GM21529 (cell line): ENCODE results near the gene H1-8.
A peak's percentile ranks its signal among the peaks of the same experiment; 100 is the strongest.
"Not testable (repeated sequence)": the region's sequence is repeated elsewhere in the genome, so short reads cannot be mapped to it uniquely, and the experiment has no call there.

Experiments
- ATAC-seq: cut with Tn5 transposase; IDR thresholded peaks from one replicate; pipeline ENCODE4 v1.9.1; 2021; ENCODE audit not compliant: unreplicated experiment

Gene H1-8

GRCh38 chr3:129514563-129514962, 28.4 kb upstream of the H1-8 start:
- ATAC-seq = no peak

GRCh38 chr3:129515108-129515820, 27.7 kb upstream of the H1-8 start:
- not testable (repeated sequence) for ATAC-seq

DNA sequence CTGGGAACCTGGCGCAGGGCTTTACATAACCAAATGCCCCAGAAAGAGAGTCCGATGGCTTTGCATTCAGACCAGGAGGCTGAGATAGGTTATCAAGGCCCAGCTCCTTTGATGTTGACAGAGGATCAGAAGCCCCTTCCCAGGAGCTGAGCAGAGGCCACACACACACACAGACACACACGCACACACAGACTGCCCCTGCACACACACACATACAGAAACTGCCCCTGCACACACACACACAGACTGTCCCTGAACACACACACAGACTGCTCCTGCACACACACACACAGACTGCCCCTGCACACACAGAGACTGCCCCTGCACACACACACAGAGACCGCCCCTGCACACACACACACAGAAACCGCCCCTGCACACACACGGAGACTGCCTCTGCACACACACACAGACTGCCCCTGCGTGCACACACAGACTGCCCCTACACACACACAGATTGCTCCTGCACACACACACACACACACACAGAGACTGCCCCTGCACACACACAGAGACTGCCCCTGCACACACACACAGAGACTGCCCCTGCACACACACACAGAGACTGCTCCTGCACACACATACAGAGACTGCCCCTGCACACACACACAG, 27.0 kb upstream of the H1-8 start:
- ATAC-seq = not testable (repeated sequence)

DNA sequence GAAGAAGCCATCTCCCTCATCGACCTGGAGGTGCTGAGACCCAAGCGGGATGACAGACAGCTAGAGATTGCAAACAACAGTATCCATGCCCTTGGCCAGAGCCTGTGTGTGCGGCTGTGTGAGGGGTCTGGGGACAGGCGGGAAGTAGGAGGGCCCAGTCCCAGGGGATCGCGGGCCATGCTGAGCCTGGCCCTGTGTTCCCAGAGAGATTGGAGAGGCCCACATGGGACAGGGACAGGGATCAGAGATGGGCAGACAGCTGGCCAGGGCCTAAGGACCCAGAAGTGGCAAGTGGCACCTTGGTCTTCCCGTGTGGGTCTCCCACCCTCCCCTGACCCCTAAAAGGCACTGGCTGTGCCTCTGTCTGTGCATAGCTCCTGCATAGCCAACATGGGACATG, 25.5 kb upstream of the H1-8 start:
- no peak for ATAC-seq

DNA sequence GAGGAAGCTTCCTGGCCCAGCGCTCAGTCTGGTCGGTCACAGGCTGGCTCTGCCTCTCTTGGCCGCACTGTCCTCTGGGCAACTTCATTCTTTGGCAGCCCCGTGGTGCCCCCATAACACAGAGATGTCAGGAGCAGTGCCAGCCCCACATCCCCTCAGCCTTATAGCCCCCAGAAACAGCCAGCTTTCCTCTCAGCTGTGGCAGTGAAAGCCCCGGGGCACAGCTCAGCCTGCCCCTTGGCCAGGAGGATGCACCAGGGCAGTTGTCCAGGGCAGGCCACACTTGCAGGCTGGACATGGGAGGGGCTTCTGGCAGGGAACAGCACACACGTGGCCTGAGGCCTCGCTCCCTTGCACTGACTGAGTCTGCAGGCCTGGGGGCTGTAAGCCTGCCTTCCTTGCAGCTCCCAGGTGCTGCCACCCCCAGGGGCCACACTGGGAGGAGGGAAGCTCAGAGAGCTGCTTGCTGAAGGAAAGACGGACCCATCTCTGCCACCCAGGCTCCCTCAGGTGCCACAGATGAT, 24.9 kb upstream of the H1-8 start:
- ATAC-seq = no peak

DNA sequence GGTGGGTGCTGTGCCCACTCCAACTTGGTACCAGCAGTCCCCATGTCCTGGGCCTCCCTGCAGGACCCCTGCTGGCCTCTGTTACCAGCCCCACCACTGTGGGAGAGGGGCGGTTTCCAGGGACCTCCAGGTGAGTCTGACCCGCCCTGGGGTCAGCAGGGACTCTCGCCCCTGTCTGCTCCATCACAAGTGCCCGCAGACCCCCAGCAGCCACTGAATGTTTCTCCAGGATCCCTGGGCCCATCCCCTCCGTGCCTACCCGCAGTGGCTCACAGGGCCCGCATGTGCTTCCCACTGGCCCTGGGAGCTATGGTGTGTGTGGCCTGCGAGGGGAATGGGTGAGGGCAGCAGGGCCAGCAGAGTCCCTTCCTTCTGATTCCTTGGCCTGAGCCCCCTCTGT, 24.4 kb upstream of the H1-8 start:
- no peak for ATAC-seq

- ATAC-seq = no peak
Observed at GRCh38 chr3:129519449-129519848, 23.5 kb upstream of the H1-8 start.

- ATAC-seq = no peak
Observed at GRCh38 chr3:129519896-129520715, 22.9 kb upstream of the H1-8 start.

DNA sequence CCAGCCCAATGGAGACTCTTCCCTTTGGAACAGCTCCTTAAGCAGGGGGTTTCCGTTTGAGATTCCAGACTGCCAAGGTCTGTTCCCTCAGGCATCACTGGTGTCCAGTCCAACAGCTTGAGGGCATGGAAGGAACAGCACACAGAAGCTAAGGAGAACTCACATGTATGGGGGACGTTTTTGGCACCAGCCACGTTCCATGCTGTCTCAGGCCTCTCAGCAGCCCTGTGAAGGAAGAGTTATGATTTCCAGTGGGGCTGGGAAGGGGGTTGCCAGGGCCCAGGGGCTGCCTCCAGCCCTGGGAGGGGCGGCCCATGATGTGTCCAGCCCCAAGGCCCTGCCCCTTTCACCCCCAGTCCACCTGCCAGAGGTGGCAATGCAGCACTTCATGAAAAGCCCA, 22.0 kb upstream of the H1-8 start:
- ATAC-seq = no peak

DNA sequence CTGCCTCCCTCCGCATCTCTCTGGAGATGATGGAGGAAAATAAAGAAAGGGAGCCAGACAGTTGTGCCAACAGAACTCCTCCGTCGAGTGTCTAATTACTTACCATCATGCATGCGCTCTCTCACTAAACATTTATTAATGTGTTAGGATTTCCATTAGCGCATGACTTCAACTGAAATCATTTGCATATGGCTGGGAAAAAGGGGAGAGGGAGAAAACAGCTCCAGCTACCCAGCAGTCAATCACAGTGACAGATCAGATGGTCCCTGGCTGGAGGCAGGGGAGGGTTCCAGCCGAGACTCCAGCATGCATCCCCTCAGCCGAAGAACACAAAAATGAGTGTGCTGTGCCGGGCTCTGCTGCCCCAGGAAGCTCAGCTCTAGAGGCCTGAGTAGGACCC, 21.4 kb upstream of the H1-8 start:
- no peak for ATAC-seq

- ATAC-seq = no peak
Observed at GRCh38 chr3:129522953-129523352, 20.0 kb upstream of the H1-8 start.

GRCh38 chr3:129524081-129524480, 18.9 kb upstream of the H1-8 start:
- no peak for ATAC-seq

GRCh38 chr3:129525341-129525968, 17.5 kb upstream of the H1-8 start:
- ATAC-seq = no peak

DNA sequence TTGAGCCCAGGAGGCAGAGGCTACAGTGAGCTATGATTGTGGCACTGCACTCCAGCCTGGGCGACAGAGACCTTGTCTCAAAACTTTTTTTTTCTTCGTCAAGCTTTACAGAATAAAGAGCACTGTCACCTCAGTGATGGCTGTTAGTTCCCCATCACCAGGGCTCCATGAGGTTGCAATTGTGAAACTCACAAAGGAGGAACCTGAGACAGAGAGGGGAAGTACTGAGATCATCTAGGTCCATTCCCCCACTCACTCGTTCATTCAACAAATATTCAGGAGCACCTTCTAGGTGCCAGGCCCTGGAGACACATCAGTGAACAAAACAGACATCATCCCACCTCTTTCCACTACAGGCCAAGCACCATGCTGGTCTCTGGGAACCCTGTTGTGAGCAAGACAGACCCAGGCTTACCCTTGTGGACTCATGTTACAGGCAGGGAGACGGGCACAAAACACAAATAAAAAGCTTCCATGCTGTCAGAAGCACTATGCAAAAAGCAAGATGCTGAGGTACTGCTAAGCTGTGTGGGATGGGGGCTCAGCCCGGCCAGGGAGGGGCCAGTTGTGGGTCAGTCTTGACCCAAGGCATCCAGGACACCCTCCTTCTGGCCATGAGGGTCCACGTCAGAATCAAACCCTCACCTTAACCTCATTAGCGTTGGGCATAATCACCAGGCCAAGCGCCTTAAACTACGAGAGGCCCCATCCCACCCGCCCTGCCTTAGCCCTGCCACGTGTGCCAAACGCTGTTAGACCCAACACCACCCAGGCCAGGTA, 16.7 kb upstream of the H1-8 start:
- ATAC-seq = peak; percentile 97

DNA sequence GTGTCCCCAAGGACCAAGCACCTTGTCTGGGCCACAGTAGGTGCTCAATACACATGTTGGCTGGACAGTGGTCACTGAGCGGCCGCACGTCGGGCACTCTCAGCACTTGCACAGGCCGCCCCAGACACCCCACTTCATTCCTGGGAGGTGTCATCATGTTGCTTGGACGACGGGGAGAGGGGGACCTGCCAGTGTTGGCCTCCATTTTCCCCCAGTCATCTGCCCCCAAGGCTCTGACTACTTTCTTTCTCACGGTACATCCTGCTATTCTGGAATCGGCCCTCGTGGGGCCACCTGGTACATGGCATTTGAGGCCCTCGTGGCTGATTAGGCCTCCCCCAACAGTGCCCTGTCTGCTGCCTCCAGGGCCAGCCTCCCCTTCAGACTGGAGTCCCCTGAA, 15.7 kb upstream of the H1-8 start:
- ATAC-seq = no peak

DNA sequence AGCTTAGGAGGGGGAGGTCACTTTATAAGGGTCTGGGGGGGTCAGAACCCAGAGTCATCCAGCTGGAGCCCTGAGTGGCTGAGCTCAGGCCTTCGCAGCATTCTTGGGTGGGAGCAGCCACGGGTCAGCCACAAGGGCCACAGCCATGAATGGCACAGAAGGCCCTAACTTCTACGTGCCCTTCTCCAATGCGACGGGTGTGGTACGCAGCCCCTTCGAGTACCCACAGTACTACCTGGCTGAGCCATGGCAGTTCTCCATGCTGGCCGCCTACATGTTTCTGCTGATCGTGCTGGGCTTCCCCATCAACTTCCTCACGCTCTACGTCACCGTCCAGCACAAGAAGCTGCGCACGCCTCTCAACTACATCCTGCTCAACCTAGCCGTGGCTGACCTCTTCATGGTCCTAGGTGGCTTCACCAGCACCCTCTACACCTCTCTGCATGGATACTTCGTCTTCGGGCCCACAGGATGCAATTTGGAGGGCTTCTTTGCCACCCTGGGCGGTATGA, 14.3 kb upstream of the H1-8 start, which contains the start of gene RHO:
Gene RHO, plus strand, starts transcription at position 51 of the 512 bp plus-strand sequence. Its CDS starts 95 bp downstream, at position 146.
- no peak for ATAC-seq

- ATAC-seq = no peak
Observed at GRCh38 chr3:129529436-129530210, 13.4 kb upstream of the H1-8 start.

DNA sequence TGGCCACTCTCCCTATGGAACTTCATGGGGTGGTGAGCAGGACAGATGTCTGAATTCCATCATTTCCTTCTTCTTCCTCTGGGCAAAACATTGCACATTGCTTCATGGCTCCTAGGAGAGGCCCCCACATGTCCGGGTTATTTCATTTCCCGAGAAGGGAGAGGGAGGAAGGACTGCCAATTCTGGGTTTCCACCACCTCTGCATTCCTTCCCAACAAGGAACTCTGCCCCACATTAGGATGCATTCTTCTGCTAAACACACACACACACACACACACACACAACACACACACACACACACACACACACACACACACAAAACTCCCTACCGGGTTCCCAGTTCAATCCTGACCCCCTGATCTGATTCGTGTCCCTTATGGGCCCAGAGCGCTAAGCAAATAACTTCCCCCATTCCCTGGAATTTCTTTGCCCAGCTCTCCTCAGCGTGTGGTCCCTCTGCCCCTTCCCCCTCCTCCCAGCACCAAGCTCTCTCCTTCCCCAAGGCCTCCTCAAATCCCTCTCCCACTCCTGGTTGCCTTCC, 12.7 kb upstream of the H1-8 start:
- no peak for ATAC-seq

- ATAC-seq = no peak
Observed at GRCh38 chr3:129530821-129531220, 12.2 kb upstream of the H1-8 start.
